Measurements from ENCODE around the gene OR10A2.
"Not testable (repeated sequence)": the region's sequence is repeated elsewhere in the genome, so short reads cannot be mapped to it uniquely, and the experiment has no call there.

The OR10A2 gene

GRCh38 chr11:6862961-6863360 is at the start of gene OR10A2:
OR10A2 (plus strand) TSS chr11:6863057; CDS start chr11:6869755, 6,698 bp downstream.
- DNase-seq, result no peak

- no peak for DNase-seq
These were observed 49.2 kb upstream of the OR10A2 start for GRCh38 chr11:6813656-6814055.

- no peak for DNase-seq
These were observed 45.2 kb upstream of the OR10A2 start for GRCh38 chr11:6817694-6818093.

GRCh38 chr11:6818967-6819366 is 43.9 kb upstream of the OR10A2 start:
- DNase-seq, result no peak

GRCh38 chr11:6824136-6824823 is 38.6 kb upstream of the OR10A2 start:
- DNase-seq, result no peak

GRCh38 chr11:6825231-6825744 is 37.6 kb upstream of the OR10A2 start:
- DNase-seq, result no peak

- DNase-seq, result no peak
These were observed 34.8 kb upstream of the OR10A2 start for GRCh38 chr11:6828103-6828502.

GRCh38 chr11:6833356-6833755 is 29.5 kb upstream of the OR10A2 start:
- DNase-seq, result no peak

GRCh38 chr11:6834021-6834420 is 28.8 kb upstream of the OR10A2 start:
- no peak for DNase-seq

- no peak for DNase-seq
These were observed 21.2 kb upstream of the OR10A2 start for GRCh38 chr11:6841694-6842093.

- no peak for DNase-seq
These were observed 19.2 kb upstream of the OR10A2 start for GRCh38 chr11:6843670-6844069.

- DNase-seq, result no peak
These were observed 18.5 kb upstream of the OR10A2 start for GRCh38 chr11:6844356-6844755.

GRCh38 chr11:6845383-6845782 is 17.5 kb upstream of the OR10A2 start, which contains the start of gene OR10A5:
OR10A5 (plus strand) TSS chr11:6845683; CDS start chr11:6845683, 0 bp downstream.
- DNase-seq, result no peak

GRCh38 chr11:6850526-6850925 is 12.3 kb upstream of the OR10A2 start:
- no peak for DNase-seq

- DNase-seq, result not testable (repeated sequence)
These were observed 8.1 kb upstream of the OR10A2 start for GRCh38 chr11:6854801-6855200.

GRCh38 chr11:6855971-6856541 is 6.8 kb upstream of the OR10A2 start:
- DNase-seq, result no peak

- no peak for DNase-seq
These were observed 6.0 kb upstream of the OR10A2 start for GRCh38 chr11:6856871-6857270.

- no peak for DNase-seq
These were observed 1.6 kb downstream of the OR10A2 start for GRCh38 chr11:6864438-6864837.

- DNase-seq, result no peak
These were observed 8.4 kb downstream of the OR10A2 start for GRCh38 chr11:6871278-6871677.

- no peak for DNase-seq
These were observed 12.9 kb downstream of the OR10A2 start for GRCh38 chr11:6875761-6876160.

- no peak for DNase-seq
These were observed 13.5 kb downstream of the OR10A2 start, which contains the start of gene OR10A4 for GRCh38 chr11:6876325-6876724. OR10A4 (plus strand) TSS chr11:6876625; CDS start chr11:6876648, 23 bp downstream.

GRCh38 chr11:6876914-6877313 is 14.1 kb downstream of the OR10A2 start:
- DNase-seq, result no peak

GRCh38 chr11:6882751-6883150 is 19.9 kb downstream of the OR10A2 start:
- DNase-seq, result no peak

GRCh38 chr11:6887711-6888110 is 24.9 kb downstream of the OR10A2 start:
- not testable (repeated sequence) for DNase-seq
